Measurements from ENCODE around the gene COL23A1. TPM values are rescaled to one million over a fixed set of nuclear protein-coding genes. Genes with fewer than 3 reads are reported as not detected.

The COL23A1 gene
- total RNA-seq, 4 donors from 2014 or later: 0.44 to 0.65 (median 0.57) TPM; not detected in 1

GRCh38 chr5:178476531-178476930, 113.7 kb downstream of the COL23A1 start:
- no peak for TF ChIP-seq CTCF (IDR thresholded peaks at IDR 0.05; ENCODE audit: low read depth)

GRCh38 chr5:178475422-178475821, 114.8 kb downstream of the COL23A1 start:
- TF ChIP-seq CTCF (IDR thresholded peaks at IDR 0.05; ENCODE audit: low read depth): no peak

- no peak for TF ChIP-seq CTCF (IDR thresholded peaks at IDR 0.05; ENCODE audit: low read depth)
These were observed 115.5 kb downstream of the COL23A1 start for GRCh38 chr5:178474562-178475184.

- no peak for TF ChIP-seq CTCF (IDR thresholded peaks at IDR 0.05; ENCODE audit: low read depth)
These were observed 116.3 kb downstream of the COL23A1 start for GRCh38 chr5:178473854-178474253.

GRCh38 chr5:178472138-178472537, 118.1 kb downstream of the COL23A1 start:
- no peak for TF ChIP-seq CTCF (IDR thresholded peaks at IDR 0.05; ENCODE audit: low read depth)

GRCh38 chr5:178471711-178472110, 118.5 kb downstream of the COL23A1 start:
- no peak for TF ChIP-seq CTCF (IDR thresholded peaks at IDR 0.05; ENCODE audit: low read depth)

- TF ChIP-seq CTCF (IDR thresholded peaks at IDR 0.05; ENCODE audit: low read depth): no peak
These were observed 119.5 kb downstream of the COL23A1 start for GRCh38 chr5:178470760-178471025.
